ENCODE data around the gene XG. TPM values are rescaled to one million over a fixed set of nuclear protein-coding genes. Genes with fewer than 3 reads are reported as not detected.
A peak's percentile ranks its signal among the peaks of the same experiment; 100 is the strongest.

Gene XG
- total and polyA plus RNA-seq, 2 of the 4 experiments (the other 2 are of a cell fraction): under 0.01 TPM; not detected in 1

GRCh38 chrX:2708592-2709188, 43.1 kb upstream of the XG start:
- Histone ChIP-seq H3K27ac (ENCODE audit: insufficient read depth, low read length) (no peak overlapping the region), H3K9me1 (ENCODE audit: insufficient read depth, low read length) (peaks cover 40% of the 10 kb centered on the region), H4K91ac (ENCODE audit: insufficient read depth, low read depth, low read length) (no peak overlapping the region), H2BK5ac (ENCODE audit: low read depth, low read length, poor library complexity, severe bottlenecking) (no peak overlapping the region), H3K14ac (replicated peaks; ENCODE audit: low read depth, low read length) (no peak overlapping the region), H3K4me3 (ENCODE audit: insufficient read depth, low read depth, low read length) (no peak overlapping the region), H3K79me1 (ENCODE audit: low read depth in 1 of 2, low read length in 2 of 2) (peaks cover 27 to 84% of the 10 kb centered on the region in 2 experiments), H3K9ac (ENCODE audit: low read depth, low read length) (no peak overlapping the region), H3K4me2 (ENCODE audit: low read depth, low read length) (no peak overlapping the region), H2AFZ (replicated peaks; ENCODE audit: low read length, poor library complexity) (peak overlapping the region; percentile 5), H3K4ac (ENCODE audit: low read depth, low read length) (no peak overlapping the region), H2AK5ac (ENCODE audit: low read depth, low read length) (peak overlapping the region; percentile 16), H4K20me1 (ENCODE audit: insufficient read depth, low read length) (peaks cover 91% of the 10 kb centered on the region), H3K36me3 (ENCODE audit: control insufficient read depth, insufficient read depth, low read length) (peaks cover 11% of the 10 kb centered on the region), H2BK15ac (ENCODE audit: low read depth, low read length) (no peak overlapping the region), H3K4me1 (ENCODE audit: control insufficient read depth, insufficient read depth, low read length) (peaks cover 23% of the 10 kb centered on the region), H3K9me3 (ENCODE audit: control insufficient read depth, insufficient read depth, low read length) (no peaks in the 10 kb centered on the region), H4K8ac (ENCODE audit: low read depth in 2 of 2, low read length in 2 of 2) (no peak overlapping the region), H4K5ac (ENCODE audit: low read depth, low read length) (no peak overlapping the region), H2BK120ac (ENCODE audit: low read depth, low read length) (no peak overlapping the region), H3K18ac (ENCODE audit: low read depth, low read length) (no peak overlapping the region), H2BK20ac (ENCODE audit: low read depth, low read length) (no peak overlapping the region), H2AK9ac (replicated peaks; ENCODE audit: low read depth, low read length, poor library complexity) (no peak overlapping the region), H3K56ac (ENCODE audit: extremely low read depth, insufficient read depth, low read length) (no peak overlapping the region), H3K23ac (ENCODE audit: low read depth, low read length) (no peak overlapping the region), H3K27me3 (ENCODE audit: control insufficient read depth, insufficient read depth, low read length) (no peaks in the 10 kb centered on the region)
- DNase-seq: no peak
- 93% methylated on average over 8 of the region's 10 CpGs; no CpG with 5 or more reads in 1 of the 2 experiments for WGBS, 2 experiments (ENCODE audit: extremely low coverage in 2 of 2, insufficient read length in 1 of 2)
- BruUV-seq (replicated peaks): no TSS peak
- ATAC-seq (ENCODE audit: low read depth): no peak
- ChIA-PET CTCF (no interaction called here), POLR2A (ENCODE audit: unreplicated experiment) (no interaction called here)
- TF ChIP-seq SMC3 (IDR thresholded peaks at IDR 0.05; ENCODE audit: low read depth, low read length) (no peak), USF2 (IDR thresholded peaks at IDR 0.05; ENCODE audit: low read depth, low read length) (no peak), RFX5 (IDR thresholded peaks at IDR 0.05; ENCODE audit: low read depth, low read length) (no peak), NFE2L2 (IDR thresholded peaks at IDR 0.05; ENCODE audit: low read depth, low read length) (no peak), CEBPB (IDR thresholded peaks at IDR 0.05; ENCODE audit: low read depth, low read length) (no peak), RAD21 (IDR thresholded peaks at IDR 0.05; ENCODE audit: low read length) (no peak), ELK1 (IDR thresholded peaks at IDR 0.05; ENCODE audit: borderline replicate concordance, low read depth, low read length) (no peak)
- intact Hi-C loops (cut with micrococcal nuclease): no loop called here
- in situ Hi-C loops (cut with MboI; ENCODE audit: low sequenced_read_pairs): no loop called here
- dilution Hi-C loops (cut with HindIII; ENCODE audit: low sequenced_read_pairs, unreplicated experiment): no loop called here

All from IMR-90 (cell line).